ENCODE measurements around the gene PRELID3B. TPM values are rescaled to one million over a fixed set of nuclear protein-coding genes. Genes with fewer than 3 reads are reported as not detected.

The PRELID3B gene
- total and polyA plus RNA-seq, 2 of the 13 experiments (the other 11 are each of a cell fraction or from before 2014, with no cell fraction given), result 23.3 to 42.6 TPM

DNA sequence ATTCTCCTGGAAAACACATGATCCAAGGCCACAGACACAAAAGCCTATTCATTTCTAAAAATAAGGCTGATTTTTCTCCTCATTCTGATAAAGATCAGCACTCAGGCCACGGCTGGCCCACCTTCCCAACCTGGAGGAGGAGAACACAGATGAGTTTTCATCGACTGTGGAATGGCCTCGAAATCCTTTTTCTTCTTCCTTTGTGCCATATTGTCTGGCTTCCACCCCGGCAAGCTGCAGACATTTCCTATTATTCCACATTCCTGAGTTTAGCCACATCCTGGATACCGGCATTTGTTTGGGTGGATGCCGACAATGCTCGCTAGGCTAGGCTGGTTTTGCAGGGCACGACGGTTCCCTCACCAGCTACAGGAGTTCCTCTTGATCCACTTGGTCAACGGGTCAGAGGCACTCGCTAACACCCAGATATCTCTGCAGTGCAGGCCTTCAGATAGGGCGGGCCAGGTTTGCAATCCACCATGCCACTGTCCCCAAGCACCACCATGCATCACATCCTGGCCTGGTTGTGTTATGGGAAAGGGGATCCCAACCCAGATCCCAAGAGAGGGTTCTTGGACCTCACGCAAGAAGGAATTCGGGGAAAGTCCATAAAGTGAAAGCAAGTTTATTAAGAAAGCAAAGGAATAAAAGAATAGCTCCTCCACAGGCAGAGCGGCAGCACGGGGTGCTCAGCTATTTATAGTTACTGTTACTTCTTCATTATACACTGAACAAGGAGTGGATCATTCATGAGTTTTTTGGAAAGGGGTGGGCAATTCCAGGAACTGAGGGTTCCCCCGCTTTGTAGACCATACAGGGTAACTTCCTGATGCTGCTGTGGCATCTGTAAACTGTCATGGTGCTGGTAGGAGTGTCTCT is 31.4 kb downstream of the PRELID3B start (continued):
- TF ChIP-seq, protein P1, sequence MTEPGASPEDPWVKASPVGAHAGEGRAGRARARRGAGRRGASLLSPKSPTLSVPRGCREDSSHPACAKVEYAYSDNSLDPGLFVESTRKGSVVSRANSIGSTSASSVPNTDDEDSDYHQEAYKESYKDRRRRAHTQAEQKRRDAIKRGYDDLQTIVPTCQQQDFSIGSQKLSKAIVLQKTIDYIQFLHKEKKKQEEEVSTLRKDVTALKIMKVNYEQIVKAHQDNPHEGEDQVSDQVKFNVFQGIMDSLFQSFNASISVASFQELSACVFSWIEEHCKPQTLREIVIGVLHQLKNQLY (CRISPR knock-in tag; IDR thresholded peaks at IDR 0.05), result no peak; the same call in 1 of the 2 replicates
- TF ChIP-seq, protein P2, sequence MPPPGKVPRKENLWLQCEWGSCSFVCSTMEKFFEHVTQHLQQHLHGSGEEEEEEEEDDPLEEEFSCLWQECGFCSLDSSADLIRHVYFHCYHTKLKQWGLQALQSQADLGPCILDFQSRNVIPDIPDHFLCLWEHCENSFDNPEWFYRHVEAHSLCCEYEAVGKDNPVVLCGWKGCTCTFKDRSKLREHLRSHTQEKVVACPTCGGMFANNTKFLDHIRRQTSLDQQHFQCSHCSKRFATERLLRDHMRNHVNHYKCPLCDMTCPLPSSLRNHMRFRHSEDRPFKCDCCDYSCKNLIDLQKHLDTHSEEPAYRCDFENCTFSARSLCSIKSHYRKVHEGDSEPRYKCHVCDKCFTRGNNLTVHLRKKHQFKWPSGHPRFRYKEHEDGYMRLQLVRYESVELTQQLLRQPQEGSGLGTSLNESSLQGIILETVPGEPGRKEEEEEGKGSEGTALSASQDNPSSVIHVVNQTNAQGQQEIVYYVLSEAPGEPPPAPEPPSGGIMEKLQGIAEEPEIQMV (CRISPR knock-in tag; IDR thresholded peaks at IDR 0.05; ENCODE audit: low read depth), result 0 out of 2 replicates have a peak, but pooled peaks have one; percentile 18
- TF ChIP-seq MYPOP (CRISPR knock-in tag; IDR thresholded peaks at IDR 0.05) (no peak), GLMP (CRISPR knock-in tag; IDR thresholded peaks at IDR 0.05; ENCODE audit: borderline replicate concordance) (no peak), ZNF225 (CRISPR knock-in tag; IDR thresholded peaks at IDR 0.05) (no peak), EHMT2 (IDR thresholded peaks at IDR 0.05; ENCODE audit: borderline replicate concordance, low read depth, low read length) (no peak; the same call in 1 of the 2 replicates), USF2 (IDR thresholded peaks at IDR 0.05; ENCODE audit: low read depth, low read length) (no peak), USF2 (CRISPR knock-in tag; IDR thresholded peaks at IDR 0.05; ENCODE audit: borderline replicate concordance) (no peak), HOXA7 (CRISPR knock-in tag; IDR thresholded peaks at IDR 0.05) (no peak), ZSCAN9 (CRISPR knock-in tag; IDR thresholded peaks at IDR 0.05; ENCODE audit: borderline replicate concordance) (no peak), PAWR (CRISPR knock-in tag; IDR thresholded peaks at IDR 0.05; ENCODE audit: borderline replicate concordance) (no peak), FOXM1 (CRISPR knock-in tag; IDR thresholded peaks at IDR 0.05) (no peak), HNRNPL (IDR thresholded peaks at IDR 0.05; ENCODE audit: low read depth, low read length) (no peak), ATF7-NPFF (CRISPR knock-in tag; IDR thresholded peaks at IDR 0.05; ENCODE audit: low read depth) (no peak), PRDM4 (CRISPR knock-in tag; IDR thresholded peaks at IDR 0.05; ENCODE audit: borderline replicate concordance) (no peak)
- TF ChIP-seq, protein P3, sequence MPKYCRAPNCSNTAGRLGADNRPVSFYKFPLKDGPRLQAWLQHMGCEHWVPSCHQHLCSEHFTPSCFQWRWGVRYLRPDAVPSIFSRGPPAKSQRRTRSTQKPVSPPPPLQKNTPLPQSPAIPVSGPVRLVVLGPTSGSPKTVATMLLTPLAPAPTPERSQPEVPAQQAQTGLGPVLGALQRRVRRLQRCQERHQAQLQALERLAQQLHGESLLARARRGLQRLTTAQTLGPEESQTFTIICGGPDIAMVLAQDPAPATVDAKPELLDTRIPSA (CRISPR knock-in tag; IDR thresholded peaks at IDR 0.05; ENCODE audit: borderline replicate concordance), result no peak
- TF ChIP-seq, protein P4, sequence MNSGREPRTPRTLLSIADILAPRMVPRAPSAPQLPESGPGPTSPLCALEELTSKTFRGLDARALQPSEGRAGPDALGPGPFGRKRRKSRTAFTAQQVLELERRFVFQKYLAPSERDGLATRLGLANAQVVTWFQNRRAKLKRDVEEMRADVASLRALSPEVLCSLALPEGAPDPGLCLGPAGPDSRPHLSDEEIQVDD (CRISPR knock-in tag; IDR thresholded peaks at IDR 0.05; ENCODE audit: borderline replicate concordance), result no peak

Measured in HepG2 (cell line).